Fibroblast of skin of left biceps (primary cell): ENCODE results near the gene NRG3.

Experiments used
- DNase-seq, 2 experiments: peaks; one replicate each; pipeline ENCODE4 v3.0.0-alpha.2; 2013; ENCODE audit warnings: low read depth in 2 of 2

NRG3 gene

GRCh38 chr10:81874875-81875466, at the start of gene NRG3:
Gene NRG3, plus strand, starts transcription at chr10:81875194.
- no peak for DNase-seq

- DNase-seq: no peak
Measured at GRCh38 chr10:81828251-81828650, 46.7 kb upstream of the NRG3 start.

GRCh38 chr10:81831060-81831459, 43.9 kb upstream of the NRG3 start:
- DNase-seq: no peak

- no peak for DNase-seq
Measured at GRCh38 chr10:81838950-81839349, 36.0 kb upstream of the NRG3 start.

- DNase-seq: no peak
Measured at GRCh38 chr10:81843042-81843441, 32.0 kb upstream of the NRG3 start.

GRCh38 chr10:81847675-81848074, 27.3 kb upstream of the NRG3 start:
- no peak for DNase-seq

- no peak for DNase-seq
Measured at GRCh38 chr10:81848514-81848913, 26.5 kb upstream of the NRG3 start.

- DNase-seq: no peak
Measured at GRCh38 chr10:81848931-81849330, 26.1 kb upstream of the NRG3 start.

GRCh38 chr10:81862596-81862995, 12.4 kb upstream of the NRG3 start:
- DNase-seq: no peak

GRCh38 chr10:81863771-81864170, 11.2 kb upstream of the NRG3 start:
- no peak for DNase-seq

- no peak for DNase-seq
Measured at GRCh38 chr10:81865581-81865980, 9.4 kb upstream of the NRG3 start.

GRCh38 chr10:81866753-81867152, 8.2 kb upstream of the NRG3 start:
- no peak for DNase-seq

GRCh38 chr10:81870472-81870871, 4.5 kb upstream of the NRG3 start:
- DNase-seq: no peak

GRCh38 chr10:81871558-81871957, 3.4 kb upstream of the NRG3 start:
- no peak for DNase-seq

- DNase-seq: no peak
Measured at GRCh38 chr10:81872206-81872862, 2.7 kb upstream of the NRG3 start.

GRCh38 chr10:81873231-81873931, 1.6 kb upstream of the NRG3 start:
- DNase-seq: no peak

GRCh38 chr10:81873932-81874816, 820 bp upstream of the NRG3 start:
- DNase-seq: no peak

GRCh38 chr10:81875467-81876252, 666 bp downstream of the NRG3 start:
- DNase-seq: no peak

GRCh38 chr10:81876253-81877077, 1.5 kb downstream of the NRG3 start:
- no peak for DNase-seq

- no peak for DNase-seq
Measured at GRCh38 chr10:81877596-81877995, 2.6 kb downstream of the NRG3 start.

GRCh38 chr10:81882011-81882410, 7.0 kb downstream of the NRG3 start:
- no peak for DNase-seq
